Common myeloid progenitor, CD34-positive (primary cell): ENCODE data around the gene FHL2.

Experiments used
- CTCF ChIA-PET: fragments of 350-600 bp; sonication (Branson Sonifier 250); formaldehyde crosslinking; loops from one replicate; lab custom pipeline; 2021; ENCODE audit warnings: antibody characterized with exemption; lab: Charles Lee
- POLR2A ChIA-PET: fragments of 350-600 bp; sonication (Branson Sonifier 250); formaldehyde crosslinking; loops from one replicate; lab custom pipeline; 2021; ENCODE audit warnings: antibody characterized with exemption; lab: Charles Lee
- DNase-seq, 3 donors: peaks; one replicate each; pipeline versions ENCODE4 v3.0.0 to v3.0.0-alpha.2; 2013
- H3K27ac ChIP-seq, 2 experiments: 1 replicate in 1 of 2; 2 replicates in 1 of 2; pipeline ENCODE4 v1.7.0; 2013; ENCODE audit warnings: inconsistent platforms in 2 of 2, low read length in 2 of 2, mild to moderate bottlenecking in 2 of 2, low read depth in 1 of 2, moderate library complexity in 1 of 2; ENCODE audit not compliant: severe bottlenecking in 2 of 2, insufficient read depth in 1 of 2, poor library complexity in 1 of 2
- H3K27me3 ChIP-seq, 5 experiments: replicated peaks in 2 of 5; 1 replicate in 3 of 5; 2 replicates in 2 of 5; pipeline versions ENCODE4 v1.6.1 to v1.7.0; 2013; ENCODE audit warnings: low read length in 4 of 5, mild to moderate bottlenecking in 2 of 5, moderate library complexity in 2 of 5, inconsistent platforms in 1 of 5; ENCODE audit not compliant: insufficient read depth in 5 of 5, control insufficient read depth in 4 of 5
- H3K36me3 ChIP-seq, 4 experiments: 1 replicate in 2 of 4; 2 replicates in 2 of 4; pipeline versions ENCODE4 v1.6.1 to v1.7.0; 2013; ENCODE audit warnings: low read length in 3 of 4, control low read depth in 1 of 4, mild to moderate bottlenecking in 1 of 4; ENCODE audit not compliant: control insufficient read depth in 4 of 4, insufficient read depth in 4 of 4
- H3K4me1 ChIP-seq, 4 experiments: 1 replicate in 3 of 4; 2 replicates in 1 of 4; pipeline versions ENCODE4 v1.6.1 to v1.7.1; 2013; ENCODE audit warnings: low read length in 3 of 4, mild to moderate bottlenecking in 3 of 4, control low read depth in 1 of 4, inconsistent platforms in 1 of 4, moderate library complexity in 1 of 4; ENCODE audit not compliant: control insufficient read depth in 4 of 4, insufficient read depth in 4 of 4; ENCODE audit errors: control extremely low read depth in 1 of 4
- H3K4me3 ChIP-seq, 7 experiments: 1 replicate in 4 of 7; 2 replicates in 3 of 7; pipeline versions ENCODE4 v1.5.1 to v1.7.0; 2013; ENCODE audit warnings: mild to moderate bottlenecking in 7 of 7, low read length in 6 of 7, moderate library complexity in 6 of 7, inconsistent platforms in 2 of 7, low read depth in 2 of 7, control low read depth in 1 of 7; ENCODE audit not compliant: insufficient read depth in 4 of 7, control insufficient read depth in 1 of 7; ENCODE audit errors: extremely low read depth in 1 of 7
- H3K9me3 ChIP-seq, 5 experiments: 1 replicate in 4 of 5; 2 replicates in 1 of 5; pipeline versions ENCODE4 v1.6.1 to v1.7.1; 2013; ENCODE audit warnings: low read length in 4 of 5, mild to moderate bottlenecking in 2 of 5, inconsistent platforms in 1 of 5, low read depth in 1 of 5, moderate library complexity in 1 of 5; ENCODE audit not compliant: control insufficient read depth in 4 of 5, insufficient read depth in 2 of 5; ENCODE audit errors: control extremely low read depth in 1 of 5
- WGBS: methylation state at CpG from one replicate; pipeline ENCODE4 v1.1.5; 2013; ENCODE audit not compliant: insufficient coverage; 5-methylcytosine and 5-hydroxymethylcytosine counted together

FHL2 gene

DNA sequence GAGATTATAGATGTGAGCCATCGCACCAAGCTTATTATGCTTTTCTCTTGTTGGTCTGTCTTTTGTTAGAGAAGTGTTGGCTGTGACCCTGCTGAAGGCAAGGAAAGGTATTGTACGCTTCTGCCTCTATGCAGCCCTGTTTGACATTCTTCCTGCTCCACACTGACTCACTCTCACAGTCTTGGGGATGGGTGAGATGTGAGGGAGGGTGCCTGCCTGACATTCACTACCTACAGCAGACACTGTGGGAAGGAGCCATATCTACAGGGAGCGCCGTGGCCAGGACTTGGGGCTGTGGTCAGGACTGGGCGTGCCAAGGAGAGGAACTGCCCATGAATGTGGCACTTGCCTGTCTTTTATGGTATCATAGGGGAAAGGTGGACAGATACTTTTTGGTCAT, 43.9 kb upstream of the FHL2 start:
- CTCF ChIA-PET: interaction anchor here (0.8 to 1.8 kb wide), 3 partner anchors 8 to 78 kb away, joined by 3 to 5 read pairs (median 4); no protein-coding TSS in a partner anchor
- Histone ChIP-seq H3K9me3 (no peaks in the 10 kb centered on the region), H3K27me3 (no peaks in the 10 kb centered on the region), H3K27ac (no peak overlapping the region), H3K4me3 (no peak overlapping the region), H3K36me3 (no peaks in the 10 kb centered on the region), H3K4me1 (no peaks in the 10 kb centered on the region)
- POLR2A ChIA-PET: no interaction called here
- no peak for DNase-seq
- 94% methylated on average over 3 of the region's 5 CpGs for WGBS

DNA sequence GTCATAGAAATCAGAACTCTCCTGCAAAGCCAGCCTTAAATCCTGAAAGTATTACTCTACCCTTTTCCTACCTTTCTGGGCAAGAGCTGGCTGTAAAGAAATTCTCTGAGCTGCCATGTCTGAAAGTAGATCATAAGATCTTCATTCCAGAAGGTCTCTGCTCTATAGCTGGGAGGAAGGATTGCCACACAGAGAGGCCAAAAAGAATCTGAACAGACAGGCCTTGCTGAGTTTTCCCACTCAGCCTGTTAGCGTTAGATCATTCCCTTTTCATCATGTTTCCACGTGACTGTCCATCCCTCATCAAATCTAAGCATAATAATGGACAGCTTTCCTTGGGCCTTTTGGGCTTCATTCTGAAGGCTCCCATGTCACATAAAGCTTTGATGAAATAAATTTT, 43.2 kb upstream of the FHL2 start:
- Histone ChIP-seq H3K9me3 (no peaks in the 10 kb centered on the region), H3K27me3 (no peaks in the 10 kb centered on the region), H3K27ac (no peak overlapping the region), H3K4me3 (no peak overlapping the region), H3K4me1 (no peaks in the 10 kb centered on the region), H3K36me3 (no peaks in the 10 kb centered on the region)
- DNase-seq: no peak
- CTCF ChIA-PET: interaction anchor here (0.8 to 1.8 kb wide), 2 partner anchors 9 to 14 kb away, joined by 3 to 5 read pairs; no protein-coding TSS in a partner anchor
- POLR2A ChIA-PET: no interaction called here
- 100% methylated on average over 2 of the region's 2 CpGs for WGBS

DNA sequence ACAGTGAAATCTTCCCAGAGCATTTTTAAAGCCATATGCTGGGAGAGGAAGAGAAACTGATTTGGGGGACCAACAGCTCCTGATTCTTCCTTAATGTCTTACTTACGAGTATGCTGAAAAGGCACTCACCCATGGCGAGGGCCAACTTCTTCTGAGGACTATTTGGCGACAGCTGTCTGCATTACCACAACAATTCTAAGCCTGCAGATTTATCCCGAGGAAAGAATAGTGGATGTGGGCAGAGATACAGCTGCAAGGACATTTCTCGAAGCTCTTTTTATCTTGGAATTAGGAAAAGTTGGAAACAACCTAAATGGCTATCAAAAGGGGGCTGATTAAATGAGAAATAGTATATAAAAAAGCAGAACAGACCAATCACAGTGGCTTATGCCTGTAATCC, 40.3 kb upstream of the FHL2 start:
- POLR2A ChIA-PET: no interaction called here

DNA sequence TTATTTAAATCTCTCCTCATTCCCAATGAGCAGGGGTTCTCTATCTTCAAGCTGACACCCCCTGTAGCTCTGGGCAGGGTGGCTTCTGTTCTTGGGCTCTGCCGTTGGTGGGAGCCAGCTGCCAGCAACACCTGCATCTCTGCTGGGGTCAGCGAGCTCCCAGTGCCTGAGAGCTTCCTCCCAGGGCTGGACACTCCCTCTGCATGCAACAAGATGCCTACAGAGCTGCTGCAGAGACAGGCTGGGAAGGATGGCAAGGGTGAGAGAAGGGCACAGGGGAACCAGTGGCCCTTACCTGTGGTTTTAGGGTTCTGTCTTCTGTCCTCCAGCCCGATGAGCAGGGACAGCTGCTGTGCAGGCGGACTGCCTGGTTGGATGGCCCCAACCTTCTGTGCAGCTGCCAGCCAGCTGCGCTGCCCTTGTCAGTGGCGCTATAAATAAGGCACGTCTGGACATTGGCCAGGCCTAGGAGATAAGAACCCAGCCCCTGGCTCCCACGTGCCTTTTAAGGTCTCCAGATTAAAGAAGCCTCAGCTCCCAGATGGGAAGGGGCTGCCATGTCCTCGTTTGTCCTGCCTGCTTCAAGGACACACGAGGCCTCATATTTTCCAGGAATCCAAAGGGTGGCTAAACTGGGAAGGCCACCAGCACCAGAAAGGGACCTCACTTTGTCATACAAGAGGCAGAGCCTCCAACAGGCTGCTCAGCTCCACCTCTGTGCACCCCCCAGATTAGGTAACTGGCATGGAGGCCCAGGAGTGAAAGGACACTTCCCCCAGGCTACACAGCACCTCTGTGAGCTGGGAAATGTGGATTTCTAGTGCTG, 39.5 kb upstream of the FHL2 start:
- H3K9me3 ChIP-seq: no peaks in the 10 kb centered on the region
- no peak overlapping the region for H3K4me3 ChIP-seq
- WGBS: 82% methylated on average over 10 of the region's 10 CpGs
- POLR2A ChIA-PET: no interaction called here
- no peaks in the 10 kb centered on the region for H3K36me3 ChIP-seq
- CTCF ChIA-PET: interaction anchor here (0.9 to 1.2 kb wide), 4 partner anchors 17 to 106 kb away, joined by 3 read pairs; no protein-coding TSS in a partner anchor
- H3K27ac ChIP-seq: no peak overlapping the region
- no peaks in the 10 kb centered on the region for H3K27me3 ChIP-seq
- DNase-seq: no peak
- H3K4me1 ChIP-seq: no peaks in the 10 kb centered on the region

More for the DNA sequence above, 40.3 kb upstream of the FHL2 start:
- CTCF ChIA-PET: interaction anchor here (0.9 to 1.2 kb wide), 3 partner anchors 17 to 105 kb away, joined by 3 read pairs; no protein-coding TSS in a partner anchor
- H3K4me1 ChIP-seq: no peaks in the 10 kb centered on the region
- H3K4me3 ChIP-seq: no peak overlapping the region
- H3K9me3 ChIP-seq: no peaks in the 10 kb centered on the region
- no peak for DNase-seq
- no peaks in the 10 kb centered on the region for H3K27me3 ChIP-seq
- no peak overlapping the region for H3K27ac ChIP-seq
- H3K36me3 ChIP-seq: no peaks in the 10 kb centered on the region
- no CpG with 5 or more reads among the region's 5 CpGs for WGBS

DNA sequence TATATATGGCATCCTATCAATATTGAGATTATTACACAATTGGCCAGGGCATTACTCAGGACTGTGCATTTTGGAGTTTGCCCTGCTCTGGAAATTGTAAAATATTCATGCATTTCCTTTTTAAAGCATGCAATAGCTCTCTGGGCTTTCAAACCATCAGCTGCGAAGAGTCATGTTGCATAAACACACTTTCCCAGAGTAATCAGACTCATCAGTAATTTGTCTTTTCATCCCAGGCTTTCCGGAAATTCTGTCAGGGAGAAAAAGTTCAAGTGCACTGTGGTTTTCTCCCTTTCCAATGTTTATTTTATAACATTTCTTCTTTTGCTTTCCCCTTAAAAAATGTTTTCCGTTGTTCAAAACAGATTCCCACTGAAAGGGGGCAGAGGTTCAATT, 38.9 kb upstream of the FHL2 start:
- WGBS: 95% methylated on average over 2 of the region's 3 CpGs
- no peaks in the 10 kb centered on the region for H3K27me3 ChIP-seq
- no peak overlapping the region for H3K27ac ChIP-seq
- no peak overlapping the region for H3K4me3 ChIP-seq
- no peaks in the 10 kb centered on the region for H3K36me3 ChIP-seq
- DNase-seq: no peak
- ChIA-PET POLR2A (no interaction called here), CTCF (interaction anchor here (0.9 to 1.2 kb wide), 2 partner anchors 54 to 68 kb away, joined by 3 read pairs; no protein-coding TSS in a partner anchor)
- H3K4me1 ChIP-seq: peaks cover 0 to 2% (median 0%) of the 10 kb centered on the region in 4 experiments
- H3K9me3 ChIP-seq: no peaks in the 10 kb centered on the region

DNA sequence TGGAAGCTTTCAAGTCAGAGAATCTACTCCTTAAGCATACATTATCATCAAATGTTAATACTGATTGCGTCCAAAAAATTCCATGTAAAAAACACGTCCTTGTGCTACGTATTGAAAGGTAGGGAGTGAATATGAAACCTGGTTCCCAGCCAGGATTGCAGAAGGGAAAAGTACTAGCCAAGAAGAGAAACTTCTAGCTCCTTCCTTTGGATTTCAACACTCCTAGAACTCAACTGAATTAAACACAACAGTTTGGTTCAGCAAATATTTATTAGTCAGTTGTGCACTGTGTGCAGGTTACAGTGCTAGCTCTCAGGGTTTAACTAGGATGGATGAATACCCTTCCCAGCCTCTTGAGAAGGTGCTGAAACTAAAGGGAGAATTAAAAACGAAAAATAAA, 33.9 kb upstream of the FHL2 start:
- H3K27me3 ChIP-seq: no peaks in the 10 kb centered on the region
- peaks cover 0 to 12% (median 0%) of the 10 kb centered on the region in 4 experiments for H3K4me1 ChIP-seq
- no peak overlapping the region for H3K4me3 ChIP-seq
- no peak overlapping the region for H3K27ac ChIP-seq
- no peak for DNase-seq
- POLR2A ChIA-PET: interaction anchor here (0.6 kb wide), 1 partner anchor 85 kb away, joined by 6 read pairs; no protein-coding TSS in a partner anchor
- no peaks in the 10 kb centered on the region for H3K9me3 ChIP-seq
- CTCF ChIA-PET: interaction anchor here (1.0 to 1.4 kb wide), 2 partner anchors 37 to 114 kb away, joined by 3 read pairs; no protein-coding TSS in a partner anchor
- WGBS: 80% methylated on average over 2 of the region's 4 CpGs
- H3K36me3 ChIP-seq: no peaks in the 10 kb centered on the region

DNA sequence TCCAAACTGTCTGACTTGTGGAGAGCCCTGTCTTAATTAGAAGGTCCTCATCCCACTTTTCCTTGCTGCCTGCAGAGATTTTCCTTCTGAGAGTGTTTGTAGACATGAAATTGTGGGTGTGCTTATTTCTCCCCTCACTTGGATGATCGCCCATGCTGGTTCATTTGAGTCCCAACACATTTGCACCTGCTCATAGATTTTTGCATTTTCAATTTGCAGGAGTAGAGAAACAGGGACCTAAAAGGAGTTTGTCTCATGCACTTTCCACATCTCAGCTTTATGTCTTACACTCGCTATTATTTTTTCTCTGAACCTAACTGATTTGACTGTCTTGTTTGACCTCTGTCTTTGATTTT, 33.2 kb upstream of the FHL2 start:
- WGBS: 100% methylated on average over 1 of the region's 2 CpGs
- no peaks in the 10 kb centered on the region for H3K27me3 ChIP-seq
- ChIA-PET POLR2A (no interaction called here), CTCF (interaction anchor here (1.0 kb wide), 1 partner anchor 36 kb away, joined by 3 read pairs; no protein-coding TSS in a partner anchor)
- H3K4me3 ChIP-seq: no peak overlapping the region
- no peak overlapping the region for H3K27ac ChIP-seq
- H3K9me3 ChIP-seq: no peaks in the 10 kb centered on the region
- no peak for DNase-seq
- H3K4me1 ChIP-seq: peaks cover 0 to 19% (median 3%) of the 10 kb centered on the region in 4 experiments
- H3K36me3 ChIP-seq: no peaks in the 10 kb centered on the region
